ENCODE data around the gene SNX24. TPM values are rescaled to one million over a fixed set of nuclear protein-coding genes. Genes with fewer than 3 reads are reported as not detected.
A peak's percentile ranks its signal among the peaks of the same experiment; 100 is the strongest.

SNX24 gene
- total and polyA plus RNA-seq, 4 donors = 6.3 to 10.1 (median 9.1) TPM

DNA sequence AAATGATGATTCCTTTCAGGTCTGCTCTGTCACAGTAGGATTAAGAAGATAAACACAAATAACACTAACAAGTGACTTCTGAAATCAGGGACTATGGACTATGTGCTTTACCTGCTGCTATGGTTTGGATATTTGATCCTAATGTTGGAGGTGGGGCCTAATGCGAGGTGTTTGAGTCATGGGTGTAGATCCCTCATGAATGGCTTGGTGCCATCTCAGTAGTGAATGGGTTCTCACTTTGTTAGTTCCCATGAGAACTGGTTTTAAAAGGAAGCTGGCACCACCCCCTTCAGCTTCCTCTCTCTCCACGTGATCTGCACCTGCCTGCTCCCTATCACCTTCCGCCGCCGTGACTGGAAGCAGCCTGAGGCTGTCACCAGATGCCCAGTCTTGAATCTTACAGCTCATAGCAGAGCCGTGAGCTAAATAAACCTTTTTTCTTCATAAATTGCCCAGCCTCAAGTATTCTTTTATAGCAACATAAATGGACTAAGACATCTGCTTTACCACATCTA is 187.8 kb downstream of the SNX24 start:
- 91% methylated on average over 6 of the region's 6 CpGs for WGBS
- no peak overlapping the region for H3K27ac ChIP-seq (ENCODE audit: low read depth in 1 of 2, low read length in 2 of 2)
- no peak overlapping the region for H3K9ac ChIP-seq (ENCODE audit: low read depth in 1 of 2, low read length in 2 of 2)
- no peak for TF ChIP-seq JUND (IDR thresholded peaks at IDR 0.05)
- no peak for TF ChIP-seq ATF3 (IDR thresholded peaks at IDR 0.05)
- TF ChIP-seq YY1 (IDR thresholded peaks at IDR 0.05) = no peak
- TF ChIP-seq CTCF (IDR thresholded peaks at IDR 0.05; ENCODE audit: low read depth, low read length, missing input control) = no peak
- TF ChIP-seq FOXA2 (IDR thresholded peaks at IDR 0.05) = no peak
- TF ChIP-seq EGR1 (IDR thresholded peaks at IDR 0.05; ENCODE audit: low read depth in 2 of 2) = no peak
- TF ChIP-seq FOXA1 (IDR thresholded peaks at IDR 0.05) = no peak
- TF ChIP-seq NR2F2 (IDR thresholded peaks at IDR 0.05) = no peak
- no peak for TF ChIP-seq HNF4G (IDR thresholded peaks at IDR 0.05)
- no peak for TF ChIP-seq HNF4A (conservative IDR thresholded peaks at IDR 0.05)
- TF ChIP-seq SP1 (IDR thresholded peaks at IDR 0.05) = no peak
- no peak for TF ChIP-seq GABPA (IDR thresholded peaks at IDR 0.05 in 1 of 2, conservative IDR thresholded peaks at IDR 0.05 in 1 of 2)
- TF ChIP-seq, protein P1, sequence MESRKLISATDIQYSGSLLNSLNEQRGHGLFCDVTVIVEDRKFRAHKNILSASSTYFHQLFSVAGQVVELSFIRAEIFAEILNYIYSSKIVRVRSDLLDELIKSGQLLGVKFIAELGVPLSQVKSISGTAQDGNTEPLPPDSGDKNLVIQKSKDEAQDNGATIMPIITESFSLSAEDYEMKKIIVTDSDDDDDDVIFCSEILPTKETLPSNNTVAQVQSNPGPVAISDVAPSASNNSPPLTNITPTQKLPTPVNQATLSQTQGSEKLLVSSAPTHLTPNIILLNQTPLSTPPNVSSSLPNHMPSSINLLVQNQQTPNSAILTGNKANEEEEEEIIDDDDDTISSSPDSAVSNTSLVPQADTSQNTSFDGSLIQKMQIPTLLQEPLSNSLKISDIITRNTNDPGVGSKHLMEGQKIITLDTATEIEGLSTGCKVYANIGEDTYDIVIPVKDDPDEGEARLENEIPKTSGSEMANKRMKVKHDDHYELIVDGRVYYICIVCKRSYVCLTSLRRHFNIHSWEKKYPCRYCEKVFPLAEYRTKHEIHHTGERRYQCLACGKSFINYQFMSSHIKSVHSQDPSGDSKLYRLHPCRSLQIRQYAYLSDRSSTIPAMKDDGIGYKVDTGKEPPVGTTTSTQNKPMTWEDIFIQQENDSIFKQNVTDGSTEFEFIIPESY (IDR thresholded peaks at IDR 0.05) = no peak
- no peak for DNase-seq (ENCODE audit: low spot score)
- H3K27me3 ChIP-seq (ENCODE audit: control insufficient read depth in 4 of 4, insufficient read depth in 4 of 4, low read length in 3 of 4) = no peaks in the 10 kb centered on the region
- peaks cover 3 to 15% (median 6%) of the 10 kb centered on the region in 4 donors for H3K4me1 ChIP-seq (ENCODE audit: control insufficient read depth in 4 of 4, insufficient read depth in 4 of 4, low read length in 3 of 4)
- no peaks in the 10 kb centered on the region for H3K9me3 ChIP-seq (ENCODE audit: control insufficient read depth in 4 of 4, low read length in 3 of 4)
- peaks cover 0 to 4% (median 2%) of the 10 kb centered on the region in 4 donors for H3K36me3 ChIP-seq (ENCODE audit: control insufficient read depth in 4 of 4, insufficient read depth in 3 of 4, low read depth in 1 of 4, low read length in 3 of 4)
- H3K4me3 ChIP-seq (ENCODE audit: low read depth in 1 of 3, low read length in 3 of 3) = no peak overlapping the region

DNA sequence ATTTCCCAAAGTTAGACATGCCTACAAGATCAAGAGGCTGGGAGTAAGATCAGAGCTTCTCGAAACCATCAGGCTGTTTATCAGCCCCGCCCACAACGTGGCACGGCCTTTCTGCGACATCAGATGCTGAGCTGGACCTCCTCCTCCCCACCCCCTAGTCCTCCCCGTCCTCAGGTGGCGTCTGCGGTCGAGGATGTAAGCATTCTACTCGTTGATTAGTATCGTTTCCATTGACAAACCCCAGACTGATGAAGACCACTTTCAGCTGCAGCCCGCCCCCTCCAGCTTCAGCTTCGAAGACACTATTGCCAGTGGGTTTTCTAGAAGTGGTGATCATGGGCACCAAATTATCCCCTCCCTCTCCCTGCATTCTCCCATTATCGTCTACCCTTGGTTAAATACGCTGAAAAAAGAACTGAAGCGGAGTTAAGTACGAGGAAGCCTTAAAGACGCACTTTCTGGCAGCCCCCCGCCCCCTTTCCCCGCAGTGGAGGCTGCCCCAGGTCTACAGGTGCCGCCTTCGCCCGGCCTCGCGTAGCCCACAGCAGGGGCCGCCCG is 190.0 kb downstream of the SNX24 start:
- H3K27me3 ChIP-seq (ENCODE audit: control insufficient read depth in 4 of 4, insufficient read depth in 4 of 4, low read length in 3 of 4) = no peaks in the 10 kb centered on the region
- no peaks in the 10 kb centered on the region for H3K9me3 ChIP-seq (ENCODE audit: control insufficient read depth in 4 of 4, low read length in 3 of 4)
- H3K4me3 ChIP-seq (ENCODE audit: low read depth in 1 of 3, low read length in 3 of 3) = peak overlapping the region; percentile 75 to 95 (median 85)
- no peaks in the 10 kb centered on the region for H3K36me3 ChIP-seq (ENCODE audit: control insufficient read depth in 4 of 4, insufficient read depth in 3 of 4, low read depth in 1 of 4, low read length in 3 of 4)
- no peak for TF ChIP-seq GABPA (IDR thresholded peaks at IDR 0.05 in 1 of 2, conservative IDR thresholded peaks at IDR 0.05 in 1 of 2)
- peak overlapping the region; percentile 94 for H3K27ac ChIP-seq (ENCODE audit: low read depth in 1 of 2, low read length in 2 of 2)
- 5% methylated on average over 27 of the region's 27 CpGs for WGBS
- no peak for DNase-seq (ENCODE audit: low spot score)
- peaks cover 3 to 15% (median 6%) of the 10 kb centered on the region in 4 donors for H3K4me1 ChIP-seq (ENCODE audit: control insufficient read depth in 4 of 4, insufficient read depth in 4 of 4, low read length in 3 of 4)
- no peak overlapping the region for H3K9ac ChIP-seq (ENCODE audit: low read depth in 1 of 2, low read length in 2 of 2)

DNA sequence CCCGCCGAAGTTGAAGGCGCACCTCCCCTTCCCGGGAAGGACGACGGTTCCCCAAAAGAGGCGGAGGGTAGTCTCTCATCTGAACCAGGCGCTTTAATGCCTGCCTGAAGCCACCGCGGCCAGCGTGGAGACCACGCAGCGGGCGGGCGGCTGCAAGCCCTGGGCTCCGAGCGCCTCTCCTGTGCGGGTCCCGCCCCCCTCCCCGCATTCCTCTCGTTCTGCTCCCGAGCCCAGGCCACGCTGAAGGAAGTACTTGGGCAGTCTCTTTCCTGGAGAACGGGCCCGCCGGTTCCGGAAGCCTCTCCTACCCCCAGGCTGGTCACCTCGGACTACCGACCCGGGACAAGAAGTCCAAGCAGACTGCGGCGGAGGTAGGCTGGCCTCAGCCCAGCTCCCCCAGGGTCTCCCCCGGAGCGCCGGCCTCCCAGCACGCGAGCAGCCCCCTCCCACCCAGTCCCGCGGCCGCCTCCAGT is 190.5 kb downstream of the SNX24 start:
- WGBS = under 1% methylated on average over 40 of the region's 40 CpGs
- peak overlapping the region; percentile 75 to 95 (median 85) for H3K4me3 ChIP-seq (ENCODE audit: low read depth in 1 of 3, low read length in 3 of 3)
- no peaks in the 10 kb centered on the region for H3K9me3 ChIP-seq (ENCODE audit: control insufficient read depth in 4 of 4, low read length in 3 of 4)
- H3K27ac ChIP-seq (ENCODE audit: low read depth in 1 of 2, low read length in 2 of 2) = peak overlapping the region; percentile 94
- peak overlapping the region in 1 of 2 donors; percentile 18 for H3K9ac ChIP-seq (ENCODE audit: low read depth in 1 of 2, low read length in 2 of 2)
- no peak for TF ChIP-seq GABPA (IDR thresholded peaks at IDR 0.05 in 1 of 2, conservative IDR thresholded peaks at IDR 0.05 in 1 of 2)
- no peak for TF ChIP-seq RAD21 (IDR thresholded peaks at IDR 0.05)
- no peak for TF ChIP-seq HNF4G (IDR thresholded peaks at IDR 0.05)
- no peak for TF ChIP-seq CTCF (IDR thresholded peaks at IDR 0.05; ENCODE audit: low read depth, low read length, missing input control)
- peak in 1 of 2 donors; percentile 6 for TF ChIP-seq HNF4A (conservative IDR thresholded peaks at IDR 0.05)
- no peak for TF ChIP-seq REST (IDR thresholded peaks at IDR 0.05)
- peak; percentile 40 for DNase-seq (ENCODE audit: low spot score)
- H3K4me1 ChIP-seq (ENCODE audit: control insufficient read depth in 4 of 4, insufficient read depth in 4 of 4, low read length in 3 of 4) = peaks cover 3 to 15% (median 6%) of the 10 kb centered on the region in 4 donors
- no peaks in the 10 kb centered on the region for H3K27me3 ChIP-seq (ENCODE audit: control insufficient read depth in 4 of 4, insufficient read depth in 4 of 4, low read length in 3 of 4)
- H3K36me3 ChIP-seq (ENCODE audit: control insufficient read depth in 4 of 4, insufficient read depth in 3 of 4, low read depth in 1 of 4, low read length in 3 of 4) = no peaks in the 10 kb centered on the region
